GM18502 (cell line): Measurements from ENCODE around the gene C5AR1.
"Not testable (repeated sequence)": the region's sequence is repeated elsewhere in the genome, so short reads cannot be mapped to it uniquely, and the experiment has no call there.

Experiments used
- ATAC-seq: cut with Tn5 transposase; IDR thresholded peaks from one replicate; pipeline ENCODE4 v1.9.1; 2021; ENCODE audit warnings: mild to moderate bottlenecking; ENCODE audit not compliant: unreplicated experiment, poor library complexity

C5AR1 gene

GRCh38 chr19:47324502-47324901 is 14.8 kb downstream of the C5AR1 start:
- no peak for ATAC-seq

- no peak for ATAC-seq
These were observed 20.8 kb downstream of the C5AR1 start for GRCh38 chr19:47330466-47330869.

DNA sequence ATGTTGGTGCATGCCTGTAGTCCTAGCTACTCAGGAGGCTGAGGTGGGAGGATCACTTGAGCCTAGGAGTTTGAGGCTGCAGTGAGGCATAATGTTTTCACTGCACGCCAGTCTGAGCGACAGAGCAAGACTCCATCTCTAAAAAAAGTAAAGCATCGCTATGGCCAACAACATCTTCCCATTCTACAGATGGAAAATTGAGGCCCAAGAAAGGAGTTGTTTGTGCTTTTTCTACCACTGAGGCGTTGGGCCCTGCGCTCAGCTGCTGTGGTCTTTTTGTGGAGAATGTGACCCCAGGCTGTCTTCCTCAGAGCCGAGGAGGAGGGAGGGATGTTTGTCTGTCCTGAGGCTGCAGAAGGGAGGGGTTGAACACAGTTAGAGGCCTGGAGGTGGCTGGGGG is 21.8 kb downstream of the C5AR1 start:
- no peak for ATAC-seq

GRCh38 chr19:47331931-47332547 is 22.4 kb downstream of the C5AR1 start, which contains the start of gene C5AR2:
Gene C5AR2 (plus strand): TSS chr19:47332175. CDS start chr19:47340800, 8,625 bp downstream.
- no peak for ATAC-seq

DNA sequence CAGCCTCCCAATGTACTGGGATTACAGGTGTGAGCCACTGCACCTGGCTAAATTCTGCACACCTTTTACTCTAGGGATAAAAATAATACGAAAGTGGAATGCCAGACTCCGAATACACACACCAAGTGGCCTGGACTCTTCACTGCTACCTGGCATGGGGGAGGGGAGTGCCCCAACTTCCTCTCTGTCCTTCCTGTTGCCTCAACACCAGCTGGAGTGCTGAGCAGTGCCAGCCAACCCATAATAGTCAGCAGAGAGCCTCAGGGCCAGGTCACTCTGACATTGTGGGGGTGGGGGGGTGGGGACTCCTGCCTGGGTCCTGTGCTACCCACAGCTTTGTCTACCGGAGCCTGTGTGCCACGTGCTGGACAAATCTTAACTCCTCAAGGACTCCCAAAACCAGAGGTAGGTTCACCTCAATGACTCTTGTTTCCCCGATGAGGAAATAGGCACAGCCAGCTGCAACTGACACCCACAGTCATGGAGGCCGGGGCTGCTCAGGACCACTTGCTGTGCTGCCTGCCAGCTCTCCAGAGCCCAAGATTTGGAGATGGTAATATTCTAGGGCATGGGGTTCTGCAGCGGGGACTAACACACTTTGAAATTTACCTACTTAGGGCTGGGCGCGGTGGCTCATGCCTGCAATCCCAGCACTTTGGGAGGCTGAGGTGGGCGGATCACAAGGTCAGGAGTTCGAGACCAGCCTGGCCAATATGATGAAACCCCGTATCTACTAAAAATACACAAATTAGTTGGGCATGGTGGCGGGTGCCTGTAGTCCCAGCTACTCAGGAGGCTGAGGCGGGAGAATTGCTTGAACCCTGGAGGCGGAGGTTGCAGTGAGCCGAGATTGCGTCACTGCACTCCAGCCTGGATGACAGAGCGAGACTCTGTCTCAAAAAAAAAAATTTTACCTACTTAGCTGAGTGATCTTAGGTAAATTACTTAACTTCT is 27.4 kb downstream of the C5AR1 start:
- not testable (repeated sequence) for ATAC-seq

- no peak for ATAC-seq
These were observed 29.7 kb downstream of the C5AR1 start for GRCh38 chr19:47339196-47339880.

DNA sequence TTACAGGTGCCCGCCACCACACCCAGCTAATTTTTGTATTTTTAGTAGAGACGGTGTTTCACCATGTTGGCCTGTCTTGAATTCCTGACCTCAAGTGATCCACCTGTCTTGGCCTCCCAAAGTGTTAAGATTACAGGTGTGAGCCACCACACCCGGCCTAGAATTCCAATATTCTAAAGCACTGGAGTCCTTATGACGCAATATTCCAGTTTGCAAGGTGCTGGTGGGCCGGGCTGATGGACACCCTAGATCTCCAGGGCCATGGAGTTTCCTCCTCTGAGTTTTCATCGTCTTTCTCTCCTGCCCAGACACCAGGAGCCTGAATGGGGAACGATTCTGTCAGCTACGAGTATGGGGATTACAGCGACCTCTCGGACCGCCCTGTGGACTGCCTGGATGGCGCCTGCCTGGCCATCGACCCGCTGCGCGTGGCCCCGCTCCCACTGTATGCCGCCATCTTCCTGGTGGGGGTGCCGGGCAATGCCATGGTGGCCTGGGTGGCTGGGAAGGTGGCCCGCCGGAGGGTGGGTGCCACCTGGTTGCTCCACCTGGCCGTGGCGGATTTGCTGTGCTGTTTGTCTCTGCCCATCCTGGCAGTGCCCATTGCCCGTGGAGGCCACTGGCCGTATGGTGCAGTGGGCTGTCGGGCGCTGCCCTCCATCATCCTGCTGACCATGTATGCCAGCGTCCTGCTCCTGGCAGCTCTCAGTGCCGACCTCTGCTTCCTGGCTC is 31.0 kb downstream of the C5AR1 start:
- ATAC-seq, result no peak

- ATAC-seq, result no peak
These were observed 32.1 kb downstream of the C5AR1 start for GRCh38 chr19:47341734-47342133.

- no peak for ATAC-seq
These were observed 33.6 kb downstream of the C5AR1 start for GRCh38 chr19:47343194-47343802.

GRCh38 chr19:47344425-47344824 is 34.8 kb downstream of the C5AR1 start:
- ATAC-seq, result no peak

GRCh38 chr19:47346024-47346423 is 36.4 kb downstream of the C5AR1 start:
- not testable (repeated sequence) for ATAC-seq

- peak; percentile 94 for ATAC-seq
These were observed 39.4 kb downstream of the C5AR1 start, which contains the start of gene DHX34 for GRCh38 chr19:47348819-47349795. Gene DHX34 (plus strand): TSS chr19:47349315. CDS start chr19:47353031, 3,716 bp downstream.

GRCh38 chr19:47350630-47351029 is 41.0 kb downstream of the C5AR1 start:
- ATAC-seq, result no peak

GRCh38 chr19:47351548-47351947 is 41.9 kb downstream of the C5AR1 start:
- no peak for ATAC-seq

DNA sequence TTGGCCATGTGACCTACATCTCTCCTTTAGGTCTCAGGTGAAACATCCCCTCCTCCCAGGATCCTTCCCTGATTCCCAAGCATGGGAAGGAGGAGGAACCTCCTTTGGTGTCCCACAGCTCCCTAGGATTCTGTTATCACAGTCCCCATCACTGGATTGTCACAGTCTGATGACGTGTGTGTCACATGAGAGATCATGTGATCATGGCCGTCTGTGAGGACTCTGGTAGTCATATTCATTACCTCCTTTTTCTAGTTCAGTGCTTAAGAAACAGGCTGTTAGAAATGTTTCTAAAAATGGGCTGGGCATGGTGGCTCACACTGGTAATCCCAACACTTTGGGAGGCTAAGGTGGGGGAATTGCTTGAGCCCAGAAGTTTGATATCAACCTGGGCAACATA is 42.4 kb downstream of the C5AR1 start:
- no peak for ATAC-seq

DNA sequence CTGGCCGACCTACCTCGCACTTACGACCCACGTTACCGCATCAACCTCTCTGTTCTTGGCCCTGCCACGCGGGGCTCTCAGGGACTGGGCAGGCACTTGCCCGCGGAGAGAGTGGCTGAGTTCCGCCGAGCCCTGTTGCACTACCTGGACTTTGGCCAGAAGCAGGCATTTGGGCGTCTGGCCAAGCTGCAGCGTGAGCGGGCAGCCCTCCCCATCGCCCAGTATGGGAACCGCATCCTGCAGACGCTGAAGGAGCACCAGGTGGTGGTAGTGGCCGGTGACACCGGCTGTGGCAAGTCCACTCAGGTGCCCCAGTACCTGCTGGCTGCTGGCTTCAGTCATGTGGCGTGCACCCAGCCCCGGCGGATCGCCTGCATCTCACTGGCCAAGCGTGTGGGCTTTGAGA is 43.6 kb downstream of the C5AR1 start:
- no peak for ATAC-seq

GRCh38 chr19:47356900-47357299 is 47.2 kb downstream of the C5AR1 start:
- no peak for ATAC-seq

GRCh38 chr19:47357788-47358680 is 48.4 kb downstream of the C5AR1 start:
- ATAC-seq, result no peak
